GM21515 (cell line): ENCODE measurements around the gene DLGAP4.
"Not testable (repeated sequence)": the region's sequence is repeated elsewhere in the genome, so short reads cannot be mapped to it uniquely, and the experiment has no call there.

Source experiments
- ATAC-seq: cut with Tn5 transposase; IDR thresholded peaks from one replicate; pipeline ENCODE4 v1.9.1; 2021; ENCODE audit not compliant: unreplicated experiment

The DLGAP4 gene

DNA sequence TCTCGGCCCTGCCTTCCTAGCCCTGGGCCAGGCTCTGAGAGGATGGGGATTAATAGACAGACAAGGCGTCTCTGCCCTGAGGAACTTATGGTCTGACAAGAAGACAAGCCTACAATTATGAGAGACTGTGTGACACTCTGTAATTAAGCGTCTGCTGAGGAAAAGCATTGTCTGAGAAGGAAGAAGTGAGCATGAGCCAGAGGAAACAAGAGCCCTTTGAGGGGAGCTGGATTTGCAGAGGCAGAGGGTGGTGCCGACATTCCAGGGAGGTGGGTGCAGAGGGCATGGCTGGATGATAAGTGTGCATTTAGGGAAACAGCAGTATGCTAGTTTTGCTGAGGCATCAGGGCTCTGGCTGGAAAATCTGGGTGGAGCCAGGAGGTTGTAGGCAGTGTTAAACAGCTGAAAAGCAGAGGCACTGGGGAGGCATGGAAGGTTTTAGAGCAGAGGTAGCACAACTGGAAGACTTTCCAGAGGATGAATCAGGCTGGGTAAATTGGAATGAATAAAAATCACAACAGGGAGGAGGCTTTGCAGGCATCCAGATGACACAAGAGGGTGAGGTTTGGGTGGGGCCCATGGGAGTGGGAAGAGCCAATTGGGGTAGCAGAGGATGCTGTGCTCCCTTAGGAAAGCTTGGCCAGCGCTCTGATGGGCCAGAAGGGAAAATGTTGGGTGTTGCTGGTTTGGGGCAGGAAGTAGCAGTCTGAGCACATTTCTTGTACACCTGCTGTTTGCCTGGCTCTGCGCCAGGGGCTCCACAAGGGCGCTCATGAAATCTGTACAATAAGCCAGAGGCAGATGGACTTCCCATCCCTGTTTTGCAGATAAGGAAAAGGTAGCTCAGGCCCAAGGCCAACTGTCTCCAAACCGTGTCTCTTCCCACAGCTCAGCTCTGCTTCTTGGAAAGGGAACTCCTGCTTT lies 161.2 kb downstream of the DLGAP4 start:
- no peak for ATAC-seq

DNA sequence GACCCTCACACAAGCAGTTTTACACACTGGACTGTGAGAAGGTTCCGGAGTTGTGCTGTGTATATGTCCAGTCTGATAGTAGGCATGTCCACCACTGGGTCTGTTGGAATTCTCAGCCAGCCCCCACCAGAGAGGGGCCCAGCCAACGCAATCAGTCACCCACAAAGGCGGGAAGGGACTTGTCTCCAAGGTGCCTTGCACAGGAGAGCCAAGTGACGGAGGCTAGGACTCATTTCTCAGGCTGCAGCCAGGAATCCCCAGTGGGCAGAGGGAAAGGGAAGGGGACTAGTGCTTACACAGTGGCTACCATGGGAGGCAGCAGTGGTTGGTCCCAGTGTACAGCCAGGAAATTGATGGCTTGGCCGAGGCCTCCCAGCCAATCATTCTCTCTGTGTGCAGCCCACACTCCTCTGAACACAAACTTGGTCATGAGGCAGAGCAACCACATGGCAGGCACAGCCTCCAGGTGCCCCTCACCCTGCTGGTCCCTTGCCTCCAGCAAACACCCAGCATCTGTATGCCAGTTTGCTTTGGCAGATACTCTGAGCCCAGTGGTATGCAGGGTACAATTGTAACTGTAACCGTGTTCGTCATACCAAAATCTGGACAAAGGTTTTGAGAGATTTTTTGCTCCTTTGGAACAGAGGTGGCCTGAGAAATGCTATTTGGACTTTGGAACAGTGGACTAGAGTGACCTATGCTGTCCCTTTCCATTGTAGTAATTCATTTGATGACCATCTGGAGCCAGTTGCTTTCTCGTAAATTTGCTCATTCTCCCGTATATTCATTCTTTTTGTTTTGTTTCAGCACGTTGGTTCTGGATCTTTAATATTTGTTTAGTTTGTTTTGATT lies 162.2 kb downstream of the DLGAP4 start:
- no peak for ATAC-seq

DNA sequence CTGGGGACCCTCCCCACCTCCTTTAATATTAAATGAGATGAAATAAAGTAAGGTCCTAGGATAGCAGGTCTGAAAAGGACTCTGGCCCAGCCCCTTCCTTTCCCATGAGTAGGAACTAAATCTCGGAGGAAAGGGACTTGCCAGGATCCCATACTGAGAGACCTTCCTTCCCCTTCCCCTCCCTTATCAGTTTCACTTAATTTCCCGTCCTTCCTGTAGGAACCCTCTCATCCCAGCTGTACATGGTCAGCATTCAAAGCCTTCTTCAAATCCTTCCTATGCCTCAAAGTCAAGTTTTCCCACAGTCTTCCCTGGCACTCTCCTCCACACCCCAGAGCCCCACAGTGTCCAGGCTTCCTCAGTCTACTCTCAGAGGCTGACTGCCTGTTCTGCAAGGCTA lies 163.8 kb downstream of the DLGAP4 start:
- no peak for ATAC-seq

DNA sequence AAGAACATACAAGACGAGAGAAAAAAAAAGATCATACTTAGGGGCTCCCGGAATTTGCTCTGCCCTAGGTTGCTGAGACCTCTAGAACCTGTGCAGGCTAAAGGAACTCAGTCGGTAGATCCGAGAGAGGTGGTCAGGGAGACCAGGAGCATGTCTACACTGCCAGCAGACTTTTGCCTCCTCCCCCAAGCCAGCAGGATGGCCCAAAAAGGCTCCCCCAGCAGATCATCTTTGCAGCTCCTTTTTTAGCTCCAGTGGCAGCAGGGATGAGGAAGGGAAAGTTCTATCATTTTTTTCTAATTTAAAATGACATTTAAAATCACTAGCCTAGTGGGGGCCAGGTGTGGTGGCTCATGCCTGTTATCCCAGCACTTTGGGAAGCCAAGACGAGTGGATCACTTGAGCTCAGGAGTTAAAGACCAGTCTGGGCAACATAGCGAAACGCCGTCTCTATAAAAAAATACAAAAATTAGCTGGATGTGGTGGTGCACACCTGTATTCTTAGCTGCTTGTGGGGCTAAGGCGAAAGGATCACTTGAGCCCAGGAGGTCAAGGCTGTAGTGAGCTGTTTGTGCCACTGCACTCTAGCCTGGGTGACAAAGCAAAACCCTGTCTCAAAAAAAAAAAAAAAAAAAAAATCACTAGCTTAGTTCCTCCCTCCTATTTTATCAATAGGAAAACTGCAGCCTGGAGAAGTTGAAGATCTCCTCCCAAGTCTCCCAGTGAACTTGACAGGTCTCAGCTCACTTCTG lies 165.9 kb downstream of the DLGAP4 start:
- no peak for ATAC-seq

- no peak for ATAC-seq
Measured at GRCh38 chr20:36472637-36473090, 166.5 kb downstream of the DLGAP4 start.

DNA sequence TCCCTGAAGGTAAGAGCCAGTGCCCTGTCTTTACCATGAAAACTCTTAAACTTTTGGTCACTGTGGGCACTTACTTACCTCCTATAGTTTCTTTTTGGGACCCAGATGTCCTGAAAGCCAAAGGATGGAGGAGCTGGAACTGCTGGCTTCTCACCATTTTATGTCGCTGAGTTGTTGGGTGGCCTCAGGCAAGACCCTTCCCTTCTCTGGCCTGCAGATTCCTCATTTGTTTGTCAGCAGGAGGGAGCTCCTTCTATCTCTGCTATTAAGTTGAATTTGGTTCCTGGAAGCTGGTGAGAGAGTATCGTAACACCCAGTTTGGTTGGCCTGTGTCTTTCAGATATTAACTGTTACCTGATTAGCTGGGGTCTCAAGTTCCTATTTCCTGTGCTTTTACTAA lies 167.0 kb downstream of the DLGAP4 start:
- no peak for ATAC-seq

DNA sequence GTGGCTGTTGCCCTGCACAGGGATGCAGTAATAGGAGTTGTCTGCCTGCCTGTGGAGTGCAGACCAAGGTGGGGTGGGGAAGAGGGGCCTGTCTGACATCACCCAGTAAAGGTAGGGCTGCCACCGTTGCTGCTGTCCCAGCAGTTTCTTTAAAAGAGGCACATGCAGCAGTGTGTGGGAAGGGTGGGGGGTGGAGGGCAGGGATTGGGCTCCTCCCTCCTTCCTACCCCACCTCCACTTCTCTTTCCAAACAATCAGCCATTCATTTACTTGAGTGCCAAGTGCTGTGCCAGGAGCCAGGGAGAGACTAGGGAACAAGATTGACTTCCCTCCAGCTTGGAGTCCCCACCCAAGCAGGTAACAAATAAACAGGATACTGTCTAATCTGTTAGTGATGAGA lies 168.4 kb downstream of the DLGAP4 start:
- no peak for ATAC-seq

- ATAC-seq, result not testable (repeated sequence)
Measured at GRCh38 chr20:36475054-36475453, 168.9 kb downstream of the DLGAP4 start.

- ATAC-seq, result no peak
Measured at GRCh38 chr20:36477475-36477874, 171.3 kb downstream of the DLGAP4 start.

DNA sequence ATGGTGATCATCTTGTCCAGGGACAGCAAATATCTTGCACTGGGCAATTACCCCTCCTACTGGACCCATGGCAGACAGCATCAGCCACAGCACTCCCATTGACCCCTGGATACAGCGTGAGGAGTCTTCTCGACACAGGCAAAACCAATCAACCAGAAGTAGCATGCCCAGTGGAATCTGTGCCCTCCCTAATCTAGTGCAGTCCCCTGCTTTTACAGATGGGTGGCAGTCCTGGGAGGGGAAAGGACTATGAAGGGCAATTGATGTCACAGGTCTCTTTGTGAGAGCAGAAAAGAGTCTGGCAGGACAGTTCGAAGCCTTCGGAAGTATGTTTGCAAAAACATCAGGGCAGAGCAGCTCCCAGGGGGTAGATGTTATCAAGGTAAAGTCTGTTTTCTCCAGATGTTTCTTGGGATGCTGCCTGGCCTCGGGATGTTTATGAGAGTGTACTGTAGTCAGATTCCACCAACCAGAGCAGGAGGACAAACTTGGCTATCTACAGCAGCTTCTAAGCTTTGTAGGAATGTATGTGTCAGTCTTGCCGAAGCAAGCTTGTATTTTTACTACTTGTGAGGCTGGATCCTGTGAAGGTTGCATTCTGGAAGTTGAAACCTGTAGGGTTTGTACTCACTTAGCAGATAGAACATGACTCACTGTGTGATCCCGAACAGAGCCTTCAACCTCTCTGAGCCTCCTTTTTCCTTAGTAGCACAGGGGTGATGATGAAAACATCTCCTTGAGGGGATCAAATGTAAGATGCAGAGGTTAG lies 172.2 kb downstream of the DLGAP4 start:
- no peak for ATAC-seq

DNA sequence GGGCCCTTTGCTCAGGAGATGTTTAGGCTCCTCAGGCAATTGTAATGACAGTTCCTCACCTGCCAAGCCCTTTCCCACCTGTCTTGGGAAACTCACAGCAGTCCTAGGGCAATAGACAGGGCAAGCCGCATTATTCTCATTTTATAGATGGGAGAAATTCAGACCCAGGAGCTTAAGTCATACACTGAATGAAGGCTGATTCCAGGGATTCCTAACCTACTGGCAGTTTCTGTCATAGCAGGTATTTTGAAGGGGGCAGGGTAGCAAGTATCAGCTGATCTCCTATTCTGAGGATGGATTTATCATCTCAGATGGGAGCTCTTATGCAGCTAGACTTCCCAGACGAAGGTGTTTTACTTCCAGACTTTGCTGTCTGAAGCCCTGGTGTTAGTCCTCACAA lies 173.8 kb downstream of the DLGAP4 start:
- ATAC-seq, result no peak

- ATAC-seq, result no peak
Measured at GRCh38 chr20:36480456-36481048, 174.4 kb downstream of the DLGAP4 start.

DNA sequence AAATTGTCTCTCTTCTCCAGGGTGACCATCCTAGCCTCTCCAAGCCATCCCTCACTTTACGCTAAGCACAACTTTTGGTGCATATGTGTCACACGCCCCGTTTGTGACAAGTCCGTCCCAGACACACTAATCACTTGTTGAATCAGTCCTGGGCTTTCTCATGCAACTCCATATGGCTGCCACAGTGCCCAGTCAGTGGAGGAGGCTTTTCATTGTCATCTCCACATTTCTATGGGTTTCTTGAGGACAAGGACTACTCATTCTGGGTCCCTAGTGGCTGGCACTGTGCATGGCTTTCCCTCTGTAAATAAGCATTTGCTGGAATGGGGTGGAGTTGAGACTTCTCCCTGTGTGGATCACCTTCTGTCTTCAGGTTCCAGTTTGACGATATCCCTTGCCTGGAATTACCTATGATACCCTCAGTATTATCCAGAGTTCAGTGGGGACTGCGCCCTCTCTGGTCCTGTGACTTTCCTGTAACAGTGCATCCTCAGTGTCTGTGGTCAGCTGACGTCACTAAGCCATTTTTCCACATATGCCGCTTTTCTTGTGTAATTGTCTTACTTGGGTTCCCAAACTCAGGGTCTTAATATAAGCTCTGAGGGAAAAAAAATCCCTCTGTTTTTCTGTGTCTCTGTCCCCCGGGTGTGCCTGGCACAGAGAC lies 175.4 kb downstream of the DLGAP4 start:
- no peak for ATAC-seq

GRCh38 chr20:36482044-36482473 lies 175.9 kb downstream of the DLGAP4 start:
- no peak for ATAC-seq

DNA sequence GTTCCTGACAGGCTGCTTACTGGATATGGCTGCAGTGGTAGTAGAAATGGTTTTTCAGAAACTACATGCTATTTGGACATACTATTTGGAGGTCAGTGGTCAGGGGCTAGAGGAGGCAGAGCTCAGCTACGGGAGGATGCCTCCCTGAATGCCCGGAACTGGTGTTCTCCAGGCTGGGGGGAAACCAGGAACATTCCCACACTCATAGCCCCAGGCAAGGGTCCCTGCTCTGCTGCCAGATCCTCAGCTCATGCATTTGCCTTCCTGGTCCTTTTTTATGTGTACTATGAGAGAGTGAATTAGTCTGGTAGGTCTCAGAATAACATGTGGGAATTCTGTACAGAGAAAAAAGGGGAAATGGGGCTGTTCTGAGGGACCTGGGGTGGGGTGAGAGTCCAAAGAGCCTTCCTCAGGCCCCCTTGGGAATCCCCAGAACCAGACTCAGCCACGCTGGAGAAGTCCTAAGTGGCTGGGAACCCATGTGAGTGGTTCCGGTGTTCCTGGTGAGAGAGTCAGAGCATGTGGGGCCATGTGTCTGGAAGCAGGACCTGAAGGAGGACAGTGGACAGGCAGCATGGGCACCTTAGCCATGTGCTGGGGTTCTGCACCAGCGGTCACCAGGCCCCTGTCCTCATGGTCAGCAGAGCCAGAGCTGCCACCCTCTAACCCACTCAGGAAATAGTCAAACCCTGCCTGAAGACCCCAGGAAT lies 177.2 kb downstream of the DLGAP4 start:
- no peak for ATAC-seq

DNA sequence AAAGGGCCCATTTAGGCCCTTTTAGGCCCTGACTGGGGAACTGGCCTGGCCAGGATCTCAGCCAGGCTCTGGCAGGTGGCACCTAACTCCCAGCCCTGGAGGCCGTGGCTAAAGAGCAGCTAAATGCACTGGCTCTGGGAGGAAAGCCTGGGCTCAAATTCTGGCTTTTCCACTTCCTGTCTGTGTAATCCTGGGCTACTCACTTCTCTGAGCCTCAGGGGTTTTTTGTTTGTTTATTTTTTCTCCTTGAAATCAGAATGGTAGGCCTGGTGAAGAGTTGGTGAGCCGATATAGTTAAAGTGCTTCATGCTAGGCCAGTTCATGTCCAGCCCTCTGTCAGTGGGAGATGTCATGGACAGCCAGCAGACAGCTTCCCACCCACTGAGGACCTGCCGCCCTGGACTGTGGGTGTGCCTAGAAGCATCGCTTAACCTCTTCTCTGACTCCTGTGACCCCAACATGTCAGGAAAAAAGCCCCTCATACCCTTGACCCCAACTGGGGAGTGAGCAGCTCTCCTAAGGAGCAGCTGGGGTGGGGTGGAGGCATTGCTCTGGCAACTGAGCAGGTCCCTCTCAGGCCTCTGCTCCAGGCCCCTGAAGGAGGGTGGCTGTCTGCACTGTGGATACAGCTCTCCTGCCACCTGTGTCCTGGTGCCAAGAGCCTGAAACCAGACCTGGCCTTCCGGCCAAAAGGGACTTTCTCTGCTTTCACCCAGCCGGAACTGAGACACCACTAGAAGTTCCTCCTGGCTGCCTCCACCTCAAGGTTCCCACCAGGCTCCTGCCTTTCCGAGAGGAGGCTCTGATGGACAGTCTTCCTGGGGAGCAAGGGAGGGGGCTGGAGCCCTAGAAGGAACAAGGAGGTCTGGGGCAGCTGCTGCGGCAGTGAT lies 178.0 kb downstream of the DLGAP4 start:
- no peak for ATAC-seq

- ATAC-seq, result no peak
Measured at GRCh38 chr20:36485286-36485685, 179.1 kb downstream of the DLGAP4 start.

DNA sequence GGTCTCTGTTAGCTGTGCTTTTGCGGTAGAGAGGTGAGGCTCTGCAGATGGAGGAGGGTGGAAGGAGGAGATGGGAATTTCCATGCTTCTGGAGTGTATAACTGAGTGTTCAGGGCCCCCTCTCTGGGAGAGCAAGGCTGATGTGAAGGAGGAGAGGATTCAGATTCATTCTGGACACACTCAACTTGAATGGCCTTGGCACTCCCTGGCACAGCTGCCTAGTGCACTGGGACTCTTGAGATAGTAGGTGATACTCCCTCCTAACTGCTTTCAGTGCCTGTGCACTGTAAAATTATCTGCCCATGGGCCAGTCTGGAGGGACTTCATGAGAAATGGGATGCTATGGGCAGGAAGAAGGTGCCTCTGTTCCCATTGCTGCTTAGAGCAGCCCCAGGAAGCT lies 180.9 kb downstream of the DLGAP4 start:
- ATAC-seq, result no peak
